Stimulated activated CD4-positive, alpha-beta T cell treated with anti-CD3 and anti-CD28 coated beads, TNF-alpha, amount 100 ng/mL, for 48 hours (primary cell): ENCODE results near the gene C1orf174.
"Not testable (repeated sequence)": the region's sequence is repeated elsewhere in the genome, so short reads cannot be mapped to it uniquely, and the experiment has no call there.

ENCODE experiments used
- DNase-seq, 3 donors: peaks; one replicate each; pipeline ENCODE4 v3.0.0-alpha.2; 2020; ENCODE audit warnings: low read depth in 3 of 3

The C1orf174 gene

DNA sequence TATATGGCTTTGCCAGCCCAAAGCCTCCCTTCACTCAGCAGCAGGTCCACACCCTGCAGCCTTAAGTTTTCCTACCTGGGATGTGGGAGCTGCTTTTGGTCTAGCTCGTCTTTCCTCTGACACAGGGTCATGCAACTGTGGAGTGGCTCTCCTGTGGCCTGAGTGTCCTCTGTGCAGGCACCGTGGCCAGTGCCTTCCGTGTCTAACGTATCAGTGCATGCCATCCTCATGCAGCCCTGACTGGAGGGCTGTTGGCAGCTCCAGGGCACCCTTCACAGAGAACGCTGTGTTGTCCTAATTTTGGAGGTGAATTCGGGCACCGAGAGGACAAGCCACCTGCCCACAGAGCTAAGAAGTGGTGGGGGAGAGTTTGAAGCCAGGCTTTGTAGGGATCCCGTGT lies 25.7 kb upstream of the C1orf174 start:
- no peak for DNase-seq

DNA sequence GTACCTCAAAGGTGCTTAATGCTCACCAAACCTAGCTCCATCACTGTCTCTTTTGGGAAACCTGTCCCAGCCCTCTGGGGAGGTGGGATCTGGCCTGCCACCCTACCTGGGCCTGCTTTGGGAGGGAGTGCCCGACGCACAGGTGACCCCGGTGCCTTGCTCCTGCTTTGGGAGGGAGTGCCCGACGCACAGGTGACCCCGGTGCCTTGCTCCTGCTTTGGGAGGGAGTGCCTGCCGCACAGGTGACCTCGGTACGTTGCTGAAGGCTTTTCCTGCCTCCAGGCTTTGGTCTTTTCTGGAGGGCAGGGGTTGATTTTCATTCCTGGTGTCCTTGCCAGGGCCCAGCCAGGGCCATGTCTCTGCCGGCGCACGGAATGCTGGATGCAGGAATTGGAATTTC lies 25.2 kb upstream of the C1orf174 start:
- no peak for DNase-seq

DNA sequence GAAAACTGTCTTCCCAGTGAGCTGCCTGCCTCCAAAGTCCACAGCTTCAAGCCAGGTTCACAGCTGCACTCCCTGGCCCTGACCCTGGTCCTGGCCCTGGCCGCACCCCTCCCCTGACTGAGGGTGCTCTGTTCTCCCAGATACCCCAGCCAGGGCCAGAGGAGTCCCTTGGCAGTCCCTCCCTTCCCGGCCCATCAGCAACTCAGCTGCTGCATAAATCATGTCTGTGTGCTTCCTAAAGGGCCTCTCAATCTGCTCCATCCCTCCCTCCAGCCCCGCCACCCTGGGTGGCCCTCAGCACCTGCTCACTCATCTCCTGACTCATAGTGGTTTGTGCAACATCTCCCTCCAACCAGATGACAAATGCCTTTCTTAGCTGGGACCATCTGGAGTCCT lies 24.8 kb upstream of the C1orf174 start:
- no peak for DNase-seq

DNA sequence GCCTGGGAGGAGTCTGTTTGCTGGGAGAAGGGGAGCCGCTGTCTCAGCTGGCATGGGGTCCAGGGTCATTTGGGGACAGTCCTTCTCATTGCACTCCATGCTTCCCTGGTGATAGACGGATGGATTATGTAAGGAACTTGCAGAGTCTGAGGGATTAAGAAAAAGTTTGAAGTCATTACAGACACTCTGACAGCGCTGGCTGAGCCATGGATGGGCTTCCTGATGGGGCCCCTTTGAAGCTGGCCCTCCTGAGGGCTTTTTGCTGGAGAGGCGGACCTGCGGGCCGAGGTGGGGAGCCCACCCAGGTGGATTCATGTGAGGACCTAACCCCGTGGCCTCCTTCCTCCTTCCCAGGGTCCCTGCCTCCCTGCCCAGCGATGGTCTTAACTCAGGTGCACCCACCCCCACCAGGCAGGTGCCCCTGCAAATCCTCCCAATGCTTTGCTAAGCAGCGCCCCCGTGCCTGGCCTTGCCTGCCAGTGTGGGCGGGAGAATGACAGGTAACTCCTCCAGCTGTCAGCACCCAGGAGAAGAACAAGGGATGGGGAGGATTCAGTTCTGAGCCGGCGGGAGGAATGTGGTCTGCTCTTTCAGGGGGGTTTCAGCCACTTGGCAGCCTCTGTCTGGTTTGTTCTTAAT lies 24.2 kb upstream of the C1orf174 start:
- DNase-seq = no peak

DNA sequence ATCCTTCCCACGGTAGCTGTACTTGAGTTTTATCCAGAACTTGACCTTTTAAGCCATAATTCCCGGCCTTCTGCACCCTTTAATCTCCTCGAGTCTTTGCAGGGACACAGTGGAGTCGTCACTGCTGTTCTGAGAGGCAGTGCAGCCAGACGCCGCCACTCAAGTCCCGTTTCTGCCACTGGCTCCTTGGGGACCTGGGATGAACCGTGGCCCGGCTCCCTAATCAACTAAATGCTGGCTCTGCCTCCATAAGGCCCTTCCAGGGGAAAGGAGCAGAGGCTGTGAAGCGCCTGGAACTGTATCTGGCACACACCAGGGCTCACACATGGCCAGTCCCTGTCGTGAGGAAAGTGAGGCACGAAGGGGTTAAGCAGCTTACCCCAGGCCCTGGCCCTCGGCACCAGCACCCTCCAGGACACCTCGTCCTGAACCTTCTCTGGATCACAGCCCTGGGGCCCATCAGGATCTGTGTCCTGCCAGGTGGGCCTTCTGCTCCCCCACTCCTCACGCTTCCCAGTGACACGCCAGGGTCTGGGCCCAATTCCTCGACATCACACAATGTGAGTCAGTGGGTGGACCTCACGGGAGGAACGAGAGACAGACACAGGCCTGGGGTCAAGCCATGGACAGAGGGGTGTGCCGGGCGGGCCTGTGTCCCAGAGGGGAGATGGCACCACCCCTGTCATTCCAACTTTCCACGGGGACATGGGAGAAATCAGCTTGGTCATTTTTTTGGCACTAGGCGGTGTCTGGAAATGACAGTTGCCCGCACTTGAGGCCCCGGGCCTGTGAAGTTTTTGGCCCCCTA lies 23.5 kb upstream of the C1orf174 start:
- no peak for DNase-seq

DNA sequence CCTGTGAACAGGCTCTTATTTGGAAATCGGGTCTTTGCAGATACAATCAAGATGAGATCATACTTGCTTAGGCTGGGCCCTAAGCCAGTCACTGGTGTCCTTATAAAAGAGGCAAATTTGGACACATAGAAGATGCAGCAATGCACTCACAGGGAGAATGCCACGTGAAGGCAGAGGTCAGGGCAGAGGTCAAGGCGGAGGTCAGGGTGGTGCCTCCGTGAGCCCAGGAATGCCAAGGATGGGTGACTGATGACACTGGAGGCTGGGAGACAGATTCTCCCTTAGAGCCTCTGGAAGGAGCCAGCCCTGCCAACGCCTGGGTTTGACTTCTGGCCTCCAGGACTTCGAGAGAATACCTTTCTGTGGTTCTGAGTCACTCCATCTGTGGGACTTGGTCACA lies 22.8 kb upstream of the C1orf174 start:
- DNase-seq = no peak

DNA sequence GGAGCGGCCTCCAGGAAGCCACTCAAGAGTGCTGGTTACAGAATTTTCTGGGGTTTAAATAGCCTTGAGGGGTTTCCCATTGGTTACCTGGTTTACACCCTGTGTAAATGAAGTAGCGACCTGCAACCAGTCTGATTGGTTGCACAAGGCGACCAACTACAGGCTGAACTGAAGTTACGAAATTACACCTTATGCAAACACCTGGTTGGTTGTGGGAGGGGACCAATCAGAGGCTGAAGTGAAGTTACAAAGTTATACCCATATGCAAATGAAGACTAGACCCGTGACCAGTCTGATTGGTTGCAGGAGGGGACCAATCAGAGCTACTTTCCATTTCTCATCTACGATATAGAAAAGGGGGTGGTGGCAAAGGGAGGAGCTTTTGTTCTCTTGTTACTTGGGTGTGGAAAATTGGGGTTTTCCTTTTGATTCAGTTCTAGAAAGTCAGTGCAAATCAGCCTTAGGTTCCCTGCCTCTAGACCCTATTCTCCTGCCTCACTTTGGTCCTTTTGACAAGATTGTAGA lies 22.2 kb upstream of the C1orf174 start:
- no peak for DNase-seq

DNA sequence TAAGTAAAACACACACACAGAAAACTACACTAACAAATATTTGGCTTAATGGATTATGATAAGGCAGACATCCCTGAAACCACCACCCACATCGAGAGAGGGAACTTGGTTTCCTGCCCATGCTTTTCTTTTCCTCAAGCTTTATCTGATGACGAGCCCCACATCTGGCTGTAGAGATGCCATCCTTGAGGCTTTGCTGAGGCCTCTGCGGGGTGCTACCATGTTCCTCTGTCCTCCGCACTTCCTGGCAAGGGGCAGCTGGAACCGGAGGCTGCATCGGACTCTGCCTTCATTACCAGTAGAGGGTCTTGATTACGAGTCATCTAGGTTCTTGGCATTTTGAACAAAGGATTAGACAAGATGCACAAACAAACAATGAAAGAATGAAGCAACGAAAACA lies 21.7 kb upstream of the C1orf174 start:
- DNase-seq = no peak

DNA sequence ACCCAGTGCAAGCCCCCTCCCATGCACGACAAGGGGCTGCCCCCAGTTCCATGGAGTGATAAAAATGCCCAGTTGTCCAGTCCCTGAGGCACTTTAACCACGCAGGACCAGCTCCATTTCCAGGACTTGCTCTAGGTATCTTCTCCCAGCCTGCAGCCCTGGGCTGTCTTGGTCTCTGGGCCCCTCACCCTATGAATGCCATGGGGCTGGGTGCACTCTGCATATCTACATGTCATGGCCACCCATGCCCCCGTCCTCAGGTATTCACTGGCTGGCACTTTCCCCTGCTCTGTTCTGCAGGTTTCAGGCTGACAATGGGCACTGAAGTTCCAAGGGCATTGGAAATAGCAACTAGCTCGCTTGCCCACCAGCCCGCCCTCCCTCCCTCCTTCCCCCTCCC lies 19.6 kb upstream of the C1orf174 start:
- no peak for DNase-seq

DNA sequence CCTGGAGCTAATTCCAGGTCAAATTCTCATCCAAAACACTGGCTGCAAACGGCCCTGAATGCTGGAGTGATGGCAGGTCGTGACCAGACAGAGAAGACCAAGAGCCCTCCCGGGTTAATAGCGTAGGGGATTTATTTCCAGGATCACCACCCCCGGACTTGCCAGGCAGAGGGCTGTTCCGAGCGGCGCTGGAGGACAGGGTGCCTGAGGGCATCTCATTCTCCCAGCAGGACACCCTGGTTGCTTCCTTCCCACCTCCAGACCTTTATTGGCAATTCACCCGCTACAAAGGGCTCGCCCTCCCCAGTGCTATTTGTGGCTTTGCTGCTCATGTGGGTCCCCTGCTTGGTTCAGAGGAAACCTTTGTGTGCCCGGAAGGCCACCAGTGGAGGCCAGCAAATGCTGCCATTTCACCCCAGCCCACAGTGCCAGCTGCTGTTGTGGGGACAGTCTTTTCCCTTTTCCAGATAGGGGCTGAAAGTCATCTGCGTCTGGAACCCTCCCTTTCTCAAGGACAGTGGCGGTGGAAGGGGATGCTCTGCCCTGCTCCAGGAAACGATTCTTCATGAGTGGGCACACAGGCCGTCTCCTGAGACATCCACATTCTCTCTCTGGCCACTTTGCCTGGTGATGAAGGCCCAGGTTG lies 19.0 kb upstream of the C1orf174 start:
- DNase-seq = no peak

DNA sequence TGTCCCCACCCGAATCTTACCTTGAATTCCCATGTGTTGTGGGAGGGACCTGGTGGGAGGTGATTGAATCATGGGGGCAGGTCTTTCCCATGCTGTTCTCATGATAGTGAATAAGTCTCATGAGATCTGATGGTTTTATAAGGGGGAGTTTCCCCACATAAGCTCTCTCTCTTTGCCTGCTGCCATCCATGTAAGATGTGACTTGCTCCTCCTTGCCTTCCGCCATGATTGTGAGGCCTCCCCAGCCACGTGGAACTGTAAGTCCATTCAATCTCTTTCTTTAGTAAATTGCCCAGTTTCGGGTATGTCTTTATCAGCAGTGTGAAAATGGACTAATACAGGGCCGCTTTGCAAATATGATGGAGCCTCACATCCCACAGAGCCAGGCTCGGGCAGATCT lies 18.3 kb upstream of the C1orf174 start:
- DNase-seq = not testable (repeated sequence)

DNA sequence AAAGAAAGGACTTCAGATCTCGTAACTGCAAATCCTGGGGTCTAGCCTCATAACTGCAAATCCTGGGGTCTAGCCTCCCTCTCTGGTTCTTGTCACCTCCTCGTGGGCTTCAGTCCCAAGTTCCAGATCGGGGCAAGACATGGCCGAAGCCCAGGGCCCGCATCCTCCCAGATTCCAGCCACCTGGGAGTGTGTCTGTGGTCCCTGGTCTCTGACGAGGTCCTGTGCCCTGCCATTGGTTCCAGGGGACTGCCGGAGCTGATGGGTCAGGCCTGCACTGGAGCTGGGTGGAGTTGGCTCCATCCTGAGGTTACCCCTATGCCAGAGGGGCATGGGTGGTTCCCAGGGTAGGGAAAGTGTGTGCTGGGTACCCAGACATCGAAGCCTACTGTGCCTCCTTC lies 17.7 kb upstream of the C1orf174 start:
- no peak for DNase-seq

DNA sequence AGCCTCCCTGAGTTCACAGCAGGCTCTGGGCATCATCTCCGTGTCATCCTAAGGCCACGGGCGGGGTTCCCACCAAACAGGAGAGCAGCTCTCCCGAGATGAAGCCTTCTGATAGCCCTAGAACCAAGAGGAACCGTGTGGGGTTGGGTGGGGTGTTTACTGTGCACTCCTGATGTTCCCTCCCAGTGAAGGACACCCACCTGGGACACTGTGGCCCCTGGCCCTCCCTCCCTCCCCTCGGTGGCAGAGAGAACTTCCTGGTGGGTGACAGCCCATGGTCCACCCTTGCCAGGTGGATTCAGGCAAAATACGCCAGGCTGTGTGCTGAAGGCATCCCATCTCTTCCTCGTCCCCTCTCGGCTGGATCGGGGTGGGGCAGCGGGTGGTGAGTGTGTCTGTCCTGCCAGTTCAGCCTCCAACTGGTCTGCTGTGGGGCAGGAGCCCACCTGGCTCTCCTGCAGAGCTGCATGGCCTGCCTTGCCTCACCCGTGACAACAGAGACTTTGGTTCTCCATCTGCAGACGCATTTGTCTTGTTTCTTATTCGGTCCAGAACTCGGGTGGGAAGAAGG lies 15.6 kb upstream of the C1orf174 start:
- no peak for DNase-seq

DNA sequence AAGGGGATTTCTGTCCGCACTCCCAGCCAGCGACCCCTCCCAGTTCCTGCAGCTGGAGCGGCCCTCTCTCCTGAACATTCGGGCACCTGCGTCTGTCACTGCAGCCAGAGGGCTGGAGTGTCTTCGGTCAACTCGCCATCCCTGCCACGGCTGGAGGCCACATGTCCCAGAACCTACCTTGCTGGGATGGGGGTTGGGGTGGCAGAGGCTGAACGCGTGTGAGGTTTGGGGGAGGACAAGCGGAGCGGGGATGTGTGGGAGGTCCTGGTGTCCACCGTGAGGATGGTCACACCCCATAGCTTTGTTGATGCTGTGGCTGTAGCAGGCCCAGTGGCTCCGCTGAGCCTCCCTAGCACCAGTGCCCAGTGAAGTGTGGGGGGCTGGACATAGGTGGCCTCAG lies 14.8 kb upstream of the C1orf174 start:
- no peak for DNase-seq

DNA sequence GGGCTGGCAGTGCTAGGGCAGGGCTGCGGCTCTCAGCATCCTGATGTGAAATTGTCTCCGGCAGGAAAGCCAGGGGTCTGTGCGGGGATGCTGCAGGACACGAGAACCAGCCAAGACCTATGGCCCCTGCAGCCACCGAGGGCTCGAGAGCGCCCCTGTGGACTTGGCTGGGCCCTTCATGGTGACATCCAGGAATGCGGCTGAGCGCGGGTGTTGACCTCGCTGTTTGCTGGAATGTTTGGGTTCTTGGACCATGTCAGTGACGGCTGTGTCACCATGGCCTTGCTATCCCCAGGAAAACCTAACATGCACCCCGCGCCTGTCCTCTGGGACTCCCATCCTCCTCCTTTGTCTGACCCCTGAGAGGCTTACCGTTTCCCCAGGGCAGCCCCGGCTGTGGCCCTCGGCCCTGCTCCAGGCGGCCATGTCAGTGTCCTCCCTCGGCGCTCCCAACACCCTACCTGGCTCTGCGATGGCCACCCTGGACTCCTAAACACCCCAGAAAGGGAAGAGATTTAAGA lies 14.3 kb upstream of the C1orf174 start:
- DNase-seq = no peak

DNA sequence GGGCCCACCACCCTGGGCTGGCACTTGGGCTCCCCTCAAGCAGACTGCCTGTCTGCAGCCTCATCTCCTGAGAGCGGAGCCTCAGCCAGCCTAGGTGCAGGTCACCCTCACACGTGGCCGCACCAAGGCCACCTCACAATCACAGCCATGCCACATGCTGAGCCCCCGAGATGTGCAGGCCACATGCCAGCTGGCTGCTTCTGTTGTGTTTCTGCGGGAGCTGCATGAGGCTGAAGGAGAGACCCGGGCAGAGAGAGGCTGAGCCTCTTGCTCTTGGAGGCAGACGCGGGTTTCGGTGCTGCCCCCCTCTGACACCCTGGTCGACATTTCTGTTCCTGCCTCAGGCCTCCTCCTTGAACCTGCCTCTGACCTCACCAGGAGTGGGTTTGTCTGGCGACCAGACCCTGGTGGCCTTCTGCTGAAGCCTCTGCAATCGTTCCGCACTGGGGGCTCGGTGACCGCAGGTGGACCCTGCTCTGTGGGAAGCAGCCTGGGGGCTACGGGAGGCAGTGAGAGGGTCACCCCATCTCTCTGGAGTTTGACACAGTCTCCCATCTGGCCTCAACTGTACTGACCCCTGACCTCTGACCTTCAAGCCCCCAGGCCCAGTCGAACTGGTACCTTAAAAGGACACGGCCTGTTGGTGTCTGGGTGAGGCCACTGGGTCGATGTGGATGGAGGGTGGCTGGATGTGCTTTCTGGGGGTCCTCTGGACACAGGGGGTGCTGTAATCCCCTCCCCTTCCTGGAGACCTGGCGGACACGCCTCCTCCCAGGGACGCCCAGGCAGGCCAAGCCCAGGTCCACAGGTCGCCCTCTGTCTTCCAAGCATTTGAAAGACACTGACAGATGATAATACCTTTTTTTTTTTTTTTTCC lies 13.0 kb upstream of the C1orf174 start:
- DNase-seq = no peak

DNA sequence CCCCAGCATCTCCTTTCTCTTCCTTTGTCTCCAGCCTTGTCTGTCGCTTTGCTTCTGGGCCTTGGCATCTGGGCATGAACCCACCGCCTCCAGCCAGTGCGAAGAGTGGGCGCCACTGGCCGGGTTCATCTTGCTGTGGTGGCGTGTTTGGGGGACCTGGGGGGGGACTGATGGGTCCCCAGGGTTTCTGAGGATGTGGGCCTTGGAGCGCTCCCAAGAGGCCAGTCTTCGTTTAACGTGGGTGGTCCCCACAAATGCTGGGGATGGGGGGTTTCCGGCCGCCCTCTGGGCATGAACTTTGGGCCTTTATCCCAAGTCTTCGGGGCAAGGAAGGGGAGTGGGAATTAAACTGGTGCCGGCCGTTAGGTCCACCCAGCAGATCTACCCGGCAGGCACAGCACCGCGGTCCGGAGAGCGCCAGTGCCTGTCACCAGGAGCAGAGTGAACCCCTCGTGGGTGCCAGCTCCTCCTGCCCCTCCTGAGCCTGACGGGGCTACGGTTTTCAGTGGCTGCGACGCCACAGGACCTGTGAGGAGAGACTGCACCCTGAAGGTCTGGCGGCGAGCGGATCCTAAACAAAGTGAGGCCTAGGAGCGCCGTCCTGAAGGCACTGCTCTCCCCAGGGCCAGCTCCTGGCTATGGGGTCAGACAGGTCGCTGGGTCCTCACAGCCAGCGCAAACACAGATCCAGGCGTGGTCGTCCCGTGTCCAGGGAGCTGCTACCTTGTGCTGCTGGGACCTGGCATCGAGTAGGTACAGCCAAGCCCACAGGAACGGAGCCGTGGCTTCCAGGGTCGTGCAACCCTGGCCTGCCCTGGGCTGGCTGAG lies 12.1 kb upstream of the C1orf174 start:
- DNase-seq = no peak

DNA sequence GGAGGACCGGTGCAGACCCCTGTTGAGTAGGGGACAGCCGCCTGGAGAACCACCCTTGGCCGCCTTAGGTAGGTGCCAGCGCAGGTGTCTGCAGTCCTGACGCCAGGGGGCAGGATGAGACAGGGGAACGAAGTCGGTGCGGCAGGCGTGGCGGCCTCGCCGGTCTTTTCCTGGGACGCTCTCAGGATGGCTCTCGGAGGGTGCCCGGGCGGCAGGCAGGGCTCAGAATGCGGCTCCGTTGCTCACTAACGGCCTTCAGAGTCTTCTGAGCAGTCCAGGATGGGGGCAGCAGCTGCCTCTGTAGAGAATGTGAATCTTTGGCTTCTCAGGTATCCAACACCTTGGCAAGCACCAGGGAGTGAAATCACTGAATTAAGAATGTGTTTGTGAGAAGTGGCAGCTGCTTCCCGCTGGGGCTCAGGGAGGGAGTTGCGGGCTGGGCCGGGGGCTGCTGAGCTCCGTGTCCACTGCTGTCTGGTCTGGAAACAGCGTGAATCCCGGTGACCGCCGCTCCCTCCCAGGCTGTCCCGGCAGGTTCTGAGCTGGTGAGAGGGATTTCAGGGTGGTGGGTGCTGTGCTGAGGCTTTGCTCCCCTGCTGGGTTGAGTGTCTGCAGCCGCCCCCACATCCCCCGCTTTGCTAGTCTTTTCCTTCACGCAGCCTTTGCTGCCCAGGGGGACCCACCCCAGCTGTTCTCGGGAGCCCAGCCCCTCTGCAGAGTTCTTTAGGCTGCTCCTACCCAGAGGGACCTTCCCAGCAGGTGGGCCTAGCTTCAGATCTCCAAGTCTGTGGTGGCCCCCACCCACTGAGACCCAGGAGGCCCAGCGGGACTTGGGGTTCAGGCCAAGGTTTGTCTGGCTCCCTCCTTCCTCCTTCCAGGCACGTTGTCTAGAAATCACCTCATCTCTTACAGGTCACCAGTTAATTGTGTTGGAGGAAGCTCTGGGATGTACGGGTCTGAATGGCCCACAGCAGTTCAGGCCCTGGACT lies 11.1 kb upstream of the C1orf174 start:
- DNase-seq = peak; percentile 48 to 78 (median 62)
